ENCODE results near the gene LHX4.

The LHX4 gene

GRCh38 chr1:180229483-180230415 is at the start of gene LHX4:
LHX4 (plus strand) TSS chr1:180230264; CDS start chr1:180230530, 266 bp downstream.
- peak; percentile 38 for DNase-seq (ENCODE audit: low read depth)

GRCh38 chr1:180181048-180181447 is 49.0 kb upstream of the LHX4 start:
- DNase-seq (ENCODE audit: low read depth) = peak; percentile 27

GRCh38 chr1:180181996-180182642 is 47.9 kb upstream of the LHX4 start:
- DNase-seq (ENCODE audit: low read depth) = no peak

- no peak for DNase-seq (ENCODE audit: low read depth)
Observed at GRCh38 chr1:180182643-180183311, 47.3 kb upstream of the LHX4 start.

GRCh38 chr1:180183426-180183825 is 46.6 kb upstream of the LHX4 start:
- DNase-seq (ENCODE audit: low read depth) = no peak

- DNase-seq (ENCODE audit: low read depth) = no peak
Observed at GRCh38 chr1:180184041-180184440, 46.0 kb upstream of the LHX4 start.

- DNase-seq (ENCODE audit: low read depth) = no peak
Observed at GRCh38 chr1:180185281-180185680, 44.8 kb upstream of the LHX4 start.

- DNase-seq (ENCODE audit: low read depth) = no peak
Observed at GRCh38 chr1:180185971-180186645, 44.0 kb upstream of the LHX4 start.

GRCh38 chr1:180186831-180187230 is 43.2 kb upstream of the LHX4 start:
- peak; percentile 13 for DNase-seq (ENCODE audit: low read depth)

GRCh38 chr1:180187626-180188025 is 42.4 kb upstream of the LHX4 start:
- DNase-seq (ENCODE audit: low read depth) = no peak

GRCh38 chr1:180188091-180188506 is 42.0 kb upstream of the LHX4 start:
- peak; percentile 71 for DNase-seq (ENCODE audit: low read depth)

GRCh38 chr1:180188684-180189175 is 41.3 kb upstream of the LHX4 start:
- DNase-seq (ENCODE audit: low read depth) = no peak

- no peak for DNase-seq (ENCODE audit: low read depth)
Observed at GRCh38 chr1:180190091-180190490, 40.0 kb upstream of the LHX4 start.

- DNase-seq (ENCODE audit: low read depth) = no peak
Observed at GRCh38 chr1:180192172-180192571, 37.9 kb upstream of the LHX4 start.

GRCh38 chr1:180193141-180194047 is 36.7 kb upstream of the LHX4 start:
- no peak for DNase-seq (ENCODE audit: low read depth)

GRCh38 chr1:180194048-180194425 is 36.0 kb upstream of the LHX4 start:
- DNase-seq (ENCODE audit: low read depth) = no peak

- DNase-seq (ENCODE audit: low read depth) = no peak
Observed at GRCh38 chr1:180194546-180195207, 35.4 kb upstream of the LHX4 start.

GRCh38 chr1:180195401-180195800 is 34.7 kb upstream of the LHX4 start:
- no peak for DNase-seq (ENCODE audit: low read depth)

- no peak for DNase-seq (ENCODE audit: low read depth)
Observed at GRCh38 chr1:180195916-180196315, 34.1 kb upstream of the LHX4 start.

GRCh38 chr1:180196436-180197003 is 33.5 kb upstream of the LHX4 start:
- no peak for DNase-seq (ENCODE audit: low read depth)

All from EH (cell line).